Measurements from ENCODE around the gene SLC25A39. TPM values are rescaled to one million over a fixed set of nuclear protein-coding genes. Genes with fewer than 3 reads are reported as not detected.

The SLC25A39 gene
- total RNA-seq, 2 donors from 2014 or later: 116 to 132 TPM

GRCh38 chr17:44293509-44294226 is 31.0 kb downstream of the SLC25A39 start:
- TF ChIP-seq CTCF (IDR thresholded peaks at IDR 0.05) (no peak), POLR2A (IDR thresholded peaks at IDR 0.05) (no peak), POLR2AphosphoS5 (IDR thresholded peaks at IDR 0.05) (no peak)
- no peak for DNase-seq (ENCODE audit: low spot score)
- H3K27me3 ChIP-seq (replicated peaks; ENCODE audit: insufficient read depth): no peaks in the 10 kb centered on the region
- intact Hi-C loops (cut with DNase I): no loop called here
- no peaks in the 10 kb centered on the region for H3K4me1 ChIP-seq (replicated peaks)
- no peak overlapping the region for H3K27ac ChIP-seq
- WGBS: 88% methylated on average over 9 of the region's 9 CpGs
- H3K9me3 ChIP-seq: no peaks in the 10 kb centered on the region
- H3K36me3 ChIP-seq: no peaks in the 10 kb centered on the region
- no peak overlapping the region for H3K4me3 ChIP-seq

DNA sequence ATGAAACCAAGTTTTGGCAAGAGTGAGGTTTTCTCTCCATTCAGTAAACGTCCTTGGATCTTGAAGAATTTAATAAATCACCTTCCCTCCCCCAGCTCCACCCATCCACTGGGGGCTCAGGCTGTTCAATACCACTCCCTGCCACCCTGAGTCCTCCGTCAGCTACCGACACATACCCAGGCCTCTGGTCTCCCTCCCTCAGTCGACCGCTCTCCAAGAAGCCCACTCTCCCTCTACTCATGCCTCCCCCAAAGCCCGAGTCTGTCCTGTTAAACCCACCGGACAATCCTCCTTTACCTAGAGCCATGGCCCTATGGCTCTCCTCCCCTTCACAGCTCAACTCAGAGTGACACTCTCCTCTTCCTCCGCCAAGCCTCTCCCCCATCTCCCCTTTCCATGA is 37.0 kb downstream of the SLC25A39 start:
- Histone ChIP-seq H3K4me1 (replicated peaks) (no peaks in the 10 kb centered on the region), H3K4me3 (no peak overlapping the region), H3K36me3 (no peaks in the 10 kb centered on the region), H3K9me3 (no peaks in the 10 kb centered on the region), H3K27me3 (replicated peaks; ENCODE audit: insufficient read depth) (no peaks in the 10 kb centered on the region), H3K27ac (no peak overlapping the region)
- intact Hi-C loops (cut with DNase I): no loop called here
- no peak for DNase-seq (ENCODE audit: low spot score)
- 65% methylated on average over 8 of the region's 8 CpGs for WGBS
- TF ChIP-seq POLR2A (IDR thresholded peaks at IDR 0.05) (no peak), CTCF (IDR thresholded peaks at IDR 0.05) (no peak), POLR2AphosphoS5 (IDR thresholded peaks at IDR 0.05) (no peak)

- no peak overlapping the region for H3K4me3 ChIP-seq
- DNase-seq (ENCODE audit: low spot score): no peak
- no peaks in the 10 kb centered on the region for H3K27me3 ChIP-seq (replicated peaks; ENCODE audit: insufficient read depth)
- intact Hi-C loops (cut with DNase I): no loop called here
- no peaks in the 10 kb centered on the region for H3K4me1 ChIP-seq (replicated peaks)
- no peaks in the 10 kb centered on the region for H3K9me3 ChIP-seq
- H3K27ac ChIP-seq: no peak overlapping the region
- TF ChIP-seq POLR2AphosphoS5 (IDR thresholded peaks at IDR 0.05): no peak
- no peak for TF ChIP-seq CTCF (IDR thresholded peaks at IDR 0.05)
- TF ChIP-seq POLR2A (IDR thresholded peaks at IDR 0.05): no peak
- 87% methylated on average over 4 of the region's 4 CpGs for WGBS
- no peaks in the 10 kb centered on the region for H3K36me3 ChIP-seq
These were observed 40.6 kb downstream of the SLC25A39 start for GRCh38 chr17:44284024-44284400.

DNA sequence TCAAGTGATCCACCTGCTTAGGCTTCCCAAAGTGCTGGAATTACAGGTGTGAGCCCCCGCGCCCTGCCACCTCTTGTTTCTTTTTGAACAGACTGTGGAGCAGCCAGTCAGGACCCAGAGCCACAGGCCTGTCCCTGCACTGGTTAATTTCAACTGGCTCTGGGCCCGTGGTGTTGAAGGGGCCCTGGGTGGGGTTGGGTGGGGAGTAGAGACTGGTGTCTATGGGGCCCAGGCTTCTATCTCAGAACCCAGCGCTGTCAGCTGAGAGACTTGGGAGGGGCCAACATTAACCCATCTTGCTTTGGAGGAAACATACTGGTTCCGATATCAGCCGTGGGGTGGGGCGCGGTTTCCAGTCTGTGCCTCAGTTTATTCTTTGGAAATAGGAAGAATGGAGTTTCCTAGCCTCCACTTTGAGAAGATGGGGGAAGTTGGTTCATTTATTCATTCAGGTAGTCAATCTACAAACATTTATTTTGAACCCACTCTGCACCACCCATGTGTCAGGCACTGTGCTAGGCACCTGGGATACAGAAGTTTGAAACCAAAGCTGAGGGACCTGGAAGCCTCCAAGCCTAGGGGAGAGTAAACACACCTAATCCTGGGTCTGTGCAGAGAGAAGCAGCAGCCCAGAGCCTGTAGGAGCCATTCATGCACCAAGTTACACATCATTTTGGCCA is 41.1 kb downstream of the SLC25A39 start:
- Histone ChIP-seq H3K36me3 (no peaks in the 10 kb centered on the region), H3K4me1 (replicated peaks) (no peaks in the 10 kb centered on the region), H3K9me3 (no peaks in the 10 kb centered on the region), H3K27ac (no peak overlapping the region), H3K27me3 (replicated peaks; ENCODE audit: insufficient read depth) (no peaks in the 10 kb centered on the region), H3K4me3 (no peak overlapping the region)
- no peak for TF ChIP-seq CTCF (IDR thresholded peaks at IDR 0.05)
- no peak for TF ChIP-seq POLR2AphosphoS5 (IDR thresholded peaks at IDR 0.05)
- TF ChIP-seq POLR2A (IDR thresholded peaks at IDR 0.05): no peak
- intact Hi-C loops (cut with DNase I): no loop called here
- no peak for DNase-seq (ENCODE audit: low spot score)
- 79% methylated on average over 8 of the region's 8 CpGs for WGBS

GRCh38 chr17:44282264-44282663 is 42.4 kb downstream of the SLC25A39 start:
- intact Hi-C loops (cut with DNase I): no loop called here
- Histone ChIP-seq H3K36me3 (no peaks in the 10 kb centered on the region), H3K9me3 (no peaks in the 10 kb centered on the region), H3K27ac (no peak overlapping the region), H3K27me3 (replicated peaks; ENCODE audit: insufficient read depth) (no peaks in the 10 kb centered on the region), H3K4me1 (replicated peaks) (no peaks in the 10 kb centered on the region), H3K4me3 (no peak overlapping the region)
- 80% methylated on average over 3 of the region's 3 CpGs for WGBS
- TF ChIP-seq POLR2AphosphoS5 (IDR thresholded peaks at IDR 0.05) (no peak), POLR2A (IDR thresholded peaks at IDR 0.05) (no peak), CTCF (IDR thresholded peaks at IDR 0.05) (no peak)
- DNase-seq (ENCODE audit: low spot score): no peak
